Body of pancreas (tissue), 4 donors: Measurements from ENCODE around the gene OR10J5. TPM values are rescaled to one million over a fixed set of nuclear protein-coding genes. Genes with fewer than 3 reads are reported as not detected.

Source experiments
- ATAC-seq: fragments of 150-250 bp; one replicate; pipeline ENCODE4 v1.9.1; 2016
- DNase-seq, 4 donors: peaks; one replicate each; pipeline ENCODE4 v3.0.0-alpha.2; 2019
- H3K27ac ChIP-seq, 4 donors: fragments of 200-600 bp; sonication (generic); 1 replicate in 3 of 4; 2 replicates in 1 of 4; pipeline versions ENCODE4 v1.5.1 to v1.6.1; 2016 to 2019; ENCODE audit warnings: mild to moderate bottlenecking in 1 of 4, mixed read lengths in 1 of 4, moderate library complexity in 1 of 4
- H3K27me3 ChIP-seq, 2 donors: fragments of 200-600 bp; sonication (generic); one replicate each; pipeline ENCODE4 v1.6.0; 2016; ENCODE audit warnings: mild to moderate bottlenecking in 1 of 2
- H3K36me3 ChIP-seq, 2 donors: fragments of 200-600 bp; sonication (generic); replicated peaks in 1 of 2; 2 replicates each; pipeline ENCODE4 v1.5.1; 2016; ENCODE audit warnings: low read depth in 2 of 2; ENCODE audit not compliant: insufficient read depth in 1 of 2
- H3K4me1 ChIP-seq: fragments of 200-600 bp; sonication (generic); one replicate; pipeline ENCODE4 v1.6.0; 2016
- H3K4me3 ChIP-seq, 2 donors: fragments of 200-600 bp; sonication (generic); 1 replicate in 1 of 2; 2 replicates in 1 of 2; pipeline ENCODE4 v1.5.1; 2016 to 2019
- H3K9me3 ChIP-seq, 3 donors: fragments of 200-600 bp; sonication (generic); 1 replicate in 2 of 3; 2 replicates in 1 of 3; pipeline ENCODE4 v1.5.1; 2016
- POLR2A ChIP-seq, 3 donors: fragments of 450-650 bp; IDR thresholded peaks; one replicate each; pipeline ENCODE4 v1.6.1; 2016; ENCODE audit warnings: antibody characterized with exemption in 3 of 3, mild to moderate bottlenecking in 2 of 3
- WGBS, 2 donors: methylation state at CpG; one replicate each; pipeline ENCODE4 v1.1.5; 2017; 5-methylcytosine and 5-hydroxymethylcytosine counted together
- intact Hi-C: fragments of 100-400 bp; cut with DNase I; formaldehyde crosslinking; loops from one replicate; pipeline ENCODE4 v1.15.1; 2023
- total RNA-seq, 2 donors: library from RNA; depleted of rRNA; stranded (reverse); fragments of >200 nt; gene quantifications; one replicate each; pipeline ENCODE4 v1.1.0, GENCODE V29; 2016
- TF ChIP-seq, protein P1 (sequence below), 7 experiments: fragments of 450-650 bp in 4 of 7; fragments of 200-600 bp in 3 of 7; sonication (generic) in 3 of 7; IDR thresholded peaks; one replicate each; pipeline ENCODE4 v1.5.1; 2016 to 2019; ENCODE audit warnings: antibody characterized with exemption in 7 of 7

The OR10J5 gene
- total RNA-seq, 2 donors from 2014 or later, result not detected

DNA sequence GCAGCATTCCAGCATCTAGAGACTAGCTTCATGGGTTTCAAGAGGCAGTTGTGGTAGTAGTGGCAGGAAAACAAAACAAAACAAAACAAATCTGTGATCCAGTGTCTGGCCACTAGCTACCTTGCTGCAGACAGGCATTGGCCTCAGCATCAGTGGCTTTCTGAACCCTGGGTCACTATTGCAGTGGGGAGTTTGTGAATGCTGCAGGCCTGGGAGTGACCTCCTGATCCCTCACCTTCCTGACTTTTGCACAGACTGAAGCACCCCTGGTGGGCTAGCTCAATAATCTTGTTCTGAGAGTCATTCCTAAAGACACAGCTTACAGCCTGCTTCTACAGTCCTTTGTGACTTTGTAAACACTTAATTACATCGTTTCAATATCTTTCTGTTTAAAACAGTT, 26.9 kb upstream of the OR10J5 start:
- Histone ChIP-seq H3K27ac (no peak overlapping the region), H3K27me3 (no peaks in the 10 kb centered on the region), H3K4me3 (no peak overlapping the region), H3K36me3 (no peaks in the 10 kb centered on the region), H3K4me1 (no peaks in the 10 kb centered on the region), H3K9me3 (no peaks in the 10 kb centered on the region)
- TF ChIP-seq, protein P1, sequence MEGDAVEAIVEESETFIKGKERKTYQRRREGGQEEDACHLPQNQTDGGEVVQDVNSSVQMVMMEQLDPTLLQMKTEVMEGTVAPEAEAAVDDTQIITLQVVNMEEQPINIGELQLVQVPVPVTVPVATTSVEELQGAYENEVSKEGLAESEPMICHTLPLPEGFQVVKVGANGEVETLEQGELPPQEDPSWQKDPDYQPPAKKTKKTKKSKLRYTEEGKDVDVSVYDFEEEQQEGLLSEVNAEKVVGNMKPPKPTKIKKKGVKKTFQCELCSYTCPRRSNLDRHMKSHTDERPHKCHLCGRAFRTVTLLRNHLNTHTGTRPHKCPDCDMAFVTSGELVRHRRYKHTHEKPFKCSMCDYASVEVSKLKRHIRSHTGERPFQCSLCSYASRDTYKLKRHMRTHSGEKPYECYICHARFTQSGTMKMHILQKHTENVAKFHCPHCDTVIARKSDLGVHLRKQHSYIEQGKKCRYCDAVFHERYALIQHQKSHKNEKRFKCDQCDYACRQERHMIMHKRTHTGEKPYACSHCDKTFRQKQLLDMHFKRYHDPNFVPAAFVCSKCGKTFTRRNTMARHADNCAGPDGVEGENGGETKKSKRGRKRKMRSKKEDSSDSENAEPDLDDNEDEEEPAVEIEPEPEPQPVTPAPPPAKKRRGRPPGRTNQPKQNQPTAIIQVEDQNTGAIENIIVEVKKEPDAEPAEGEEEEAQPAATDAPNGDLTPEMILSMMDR (IDR thresholded peaks at IDR 0.05), result no peak
- no peak for TF ChIP-seq POLR2A (IDR thresholded peaks at IDR 0.05)
- no peak for DNase-seq
- intact Hi-C loops, result no loop called here
- ATAC-seq, result no peak
- WGBS, 2 donors, result 28 to 44% methylated on average over 1 of the region's 1 CpG

GRCh38 chr1:159561497-159561896, 25.7 kb upstream of the OR10J5 start:
- H3K36me3 ChIP-seq, result no peaks in the 10 kb centered on the region
- no peak for TF ChIP-seq POLR2A (IDR thresholded peaks at IDR 0.05)
- H3K4me1 ChIP-seq, result no peaks in the 10 kb centered on the region
- ATAC-seq, result no peak
- no peak for DNase-seq
- no peak overlapping the region for H3K4me3 ChIP-seq
- H3K9me3 ChIP-seq, result no peaks in the 10 kb centered on the region
- H3K27me3 ChIP-seq, result no peaks in the 10 kb centered on the region
- no peak overlapping the region for H3K27ac ChIP-seq
- intact Hi-C loops, result no loop called here

- Histone ChIP-seq H3K4me1 (no peaks in the 10 kb centered on the region), H3K9me3 (no peaks in the 10 kb centered on the region), H3K27me3 (no peaks in the 10 kb centered on the region), H3K36me3 (no peaks in the 10 kb centered on the region), H3K4me3 (no peak overlapping the region), H3K27ac (no peak overlapping the region)
- ATAC-seq (no peak), DNase-seq (no peak)
- intact Hi-C loops, result no loop called here
- WGBS, 2 donors, result 37 to 41% methylated on average over 2 of the region's 2 CpGs
- TF ChIP-seq POLR2A (IDR thresholded peaks at IDR 0.05), result no peak
- TF ChIP-seq, protein P1 (IDR thresholded peaks at IDR 0.05), result no peak
Observed at GRCh38 chr1:159560599-159560998, 24.8 kb upstream of the OR10J5 start.

GRCh38 chr1:159556931-159557369, 21.1 kb upstream of the OR10J5 start:
- peak overlapping the region in 2 of 4 donors; percentile 4 to 46 for H3K27ac ChIP-seq

DNA sequence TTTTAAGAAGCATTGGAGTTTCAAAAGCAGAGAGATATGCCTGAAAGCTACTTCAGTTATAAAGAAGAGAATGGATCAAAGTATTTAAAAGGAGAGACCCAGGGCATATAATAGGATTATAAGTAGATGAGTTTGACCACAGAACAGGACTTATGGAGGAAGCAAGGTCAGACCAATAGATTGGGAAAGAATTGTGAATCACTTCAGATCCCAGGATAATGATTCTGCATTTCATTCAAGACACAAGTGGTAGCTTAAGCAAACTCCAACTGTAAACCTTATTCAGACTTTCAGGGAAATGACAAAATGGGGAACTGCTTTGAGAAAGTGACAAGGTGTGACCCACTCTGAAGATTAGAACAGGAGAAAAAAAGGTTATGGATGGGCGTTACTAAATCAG, 18.9 kb upstream of the OR10J5 start:
- no peaks in the 10 kb centered on the region for H3K9me3 ChIP-seq
- no peak for TF ChIP-seq POLR2A (IDR thresholded peaks at IDR 0.05)
- TF ChIP-seq, protein P1 (IDR thresholded peaks at IDR 0.05), result no peak
- H3K4me1 ChIP-seq, result no peaks in the 10 kb centered on the region
- intact Hi-C loops, result no loop called here
- no peak for ATAC-seq
- H3K27me3 ChIP-seq, result no peaks in the 10 kb centered on the region
- DNase-seq, result no peak
- WGBS, 2 donors, result 44 to 58% methylated on average over 1 of the region's 1 CpG
- H3K27ac ChIP-seq, result no peak overlapping the region
- H3K4me3 ChIP-seq, result no peak overlapping the region
- no peaks in the 10 kb centered on the region for H3K36me3 ChIP-seq

More at GRCh38 chr1:159556931-159557369, 21.1 kb upstream of the OR10J5 start:
- TF ChIP-seq, protein P1 (IDR thresholded peaks at IDR 0.05), result no peak
- TF ChIP-seq POLR2A (IDR thresholded peaks at IDR 0.05), result no peak
- Histone ChIP-seq H3K4me1 (no peaks in the 10 kb centered on the region), H3K4me3 (no peak overlapping the region), H3K9me3 (no peaks in the 10 kb centered on the region), H3K27me3 (no peaks in the 10 kb centered on the region), H3K36me3 (no peaks in the 10 kb centered on the region)
- 26 to 30% methylated on average over 3 of the region's 3 CpGs for WGBS, 2 donors
- intact Hi-C loops, result no loop called here
- DNase-seq, result peak in 3 of 4 donors; percentile 12 to 33 (median 22)
- ATAC-seq, result peak; percentile 72
